Measurements from ENCODE around the gene EI24.

GRCh38 chr11:125562430-125562829 is 6.8 kb upstream of the EI24 start:
- TF ChIP-seq, protein P1, sequence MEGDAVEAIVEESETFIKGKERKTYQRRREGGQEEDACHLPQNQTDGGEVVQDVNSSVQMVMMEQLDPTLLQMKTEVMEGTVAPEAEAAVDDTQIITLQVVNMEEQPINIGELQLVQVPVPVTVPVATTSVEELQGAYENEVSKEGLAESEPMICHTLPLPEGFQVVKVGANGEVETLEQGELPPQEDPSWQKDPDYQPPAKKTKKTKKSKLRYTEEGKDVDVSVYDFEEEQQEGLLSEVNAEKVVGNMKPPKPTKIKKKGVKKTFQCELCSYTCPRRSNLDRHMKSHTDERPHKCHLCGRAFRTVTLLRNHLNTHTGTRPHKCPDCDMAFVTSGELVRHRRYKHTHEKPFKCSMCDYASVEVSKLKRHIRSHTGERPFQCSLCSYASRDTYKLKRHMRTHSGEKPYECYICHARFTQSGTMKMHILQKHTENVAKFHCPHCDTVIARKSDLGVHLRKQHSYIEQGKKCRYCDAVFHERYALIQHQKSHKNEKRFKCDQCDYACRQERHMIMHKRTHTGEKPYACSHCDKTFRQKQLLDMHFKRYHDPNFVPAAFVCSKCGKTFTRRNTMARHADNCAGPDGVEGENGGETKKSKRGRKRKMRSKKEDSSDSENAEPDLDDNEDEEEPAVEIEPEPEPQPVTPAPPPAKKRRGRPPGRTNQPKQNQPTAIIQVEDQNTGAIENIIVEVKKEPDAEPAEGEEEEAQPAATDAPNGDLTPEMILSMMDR (IDR thresholded peaks at IDR 0.05), result no peak
- TF ChIP-seq POLR2A (IDR thresholded peaks at IDR 0.05), result no peak

Data from Peyer's patch (tissue), 4 donors.